GM23338 (cell line): ENCODE measurements around the gene PLEKHA7. TPM values are rescaled to one million over a fixed set of nuclear protein-coding genes. Genes with fewer than 3 reads are reported as not detected.

Source experiments
- ATAC-seq: fragments of 200-7000 bp; cut with Tn5 transposase; 3 replicates; pipeline ENCODE4 v1.9.1; 2020
- DNase-seq: peaks from one replicate; pipeline ENCODE4 v3.0.0-alpha.2; 2015; ENCODE audit warnings: low spot score
- H2AFZ ChIP-seq: fragments of 200-600 bp; sonication (generic); 2 replicates; pipeline ENCODE4 v1.8.0; 2016; ENCODE audit warnings: antibody characterized with exemption, mild to moderate bottlenecking, moderate library complexity
- H3F3A ChIP-seq: fragments of 200-600 bp; sonication (generic); replicated peaks from 2 replicates; pipeline ENCODE4 v1.8.0; 2017; ENCODE audit warnings: antibody characterized with exemption, mixed run types, low read depth
- H3K27ac ChIP-seq: fragments of 200-600 bp; sonication (generic); 2 replicates; pipeline ENCODE4 v1.6.1; 2016; ENCODE audit warnings: low read depth
- H3K27me3 ChIP-seq: fragments of 200-600 bp; sonication (generic); 2 replicates; pipeline ENCODE4 v1.8.0; 2016; ENCODE audit warnings: mild to moderate bottlenecking, mixed run types, moderate library complexity; ENCODE audit not compliant: insufficient read depth
- H3K36me3 ChIP-seq: fragments of 200-600 bp; sonication (generic); 2 replicates; pipeline ENCODE4 v1.8.0; 2016; ENCODE audit warnings: mild to moderate bottlenecking; ENCODE audit not compliant: insufficient read depth
- H3K4me1 ChIP-seq: fragments of 200-600 bp; sonication (generic); 2 replicates; pipeline ENCODE4 v1.8.0; 2016; ENCODE audit warnings: mild to moderate bottlenecking, moderate library complexity; ENCODE audit not compliant: insufficient read depth
- H3K4me2 ChIP-seq: fragments of 200-600 bp; sonication (generic); 2 replicates; pipeline ENCODE4 v1.7.1; 2017; ENCODE audit warnings: mixed run types
- H3K4me3 ChIP-seq: fragments of 200-600 bp; sonication (generic); 2 replicates; pipeline ENCODE4 v1.6.1; 2016; ENCODE audit warnings: mixed run types
- H3K79me2 ChIP-seq: fragments of 200-600 bp; sonication (generic); replicated peaks from 2 replicates; pipeline ENCODE4 v1.8.0; 2017; ENCODE audit warnings: mild to moderate bottlenecking; ENCODE audit not compliant: insufficient read depth
- H3K9me2 ChIP-seq: fragments of 200-600 bp; sonication (generic); 2 replicates; pipeline ENCODE4 v1.8.0; 2017; ENCODE audit not compliant: insufficient read depth
- H4K20me1 ChIP-seq: fragments of 200-600 bp; sonication (generic); replicated peaks from 2 replicates; pipeline ENCODE4 v1.8.0; 2017; ENCODE audit warnings: mild to moderate bottlenecking; ENCODE audit not compliant: insufficient read depth
- H3K27ac Mint-ChIP-seq: 2 replicates; pipeline ENCODE4 v1.8.0; 2020; ENCODE audit warnings: inconsistent platforms, mild to moderate bottlenecking, moderate library complexity, mixed read lengths
- H3K27me3 Mint-ChIP-seq: 3 replicates; pipeline ENCODE4 v1.8.0; 2022; ENCODE audit warnings: low read depth, mild to moderate bottlenecking, moderate library complexity, mixed read lengths, inconsistent platforms; ENCODE audit not compliant: insufficient read depth, poor library complexity
- H3K36me3 Mint-ChIP-seq: 3 replicates; pipeline ENCODE4 v1.8.0; 2021; ENCODE audit warnings: low read depth, mild to moderate bottlenecking, inconsistent platforms, moderate library complexity, mixed read lengths
- H3K4me1 Mint-ChIP-seq: 3 replicates; pipeline ENCODE4 v1.8.0; 2020; ENCODE audit warnings: mild to moderate bottlenecking, inconsistent platforms, mixed read lengths
- H3K4me3 Mint-ChIP-seq: 3 replicates; pipeline ENCODE4 v1.8.0; 2021; ENCODE audit warnings: moderate library complexity, mild to moderate bottlenecking, inconsistent platforms, mixed read lengths
- H3K9me3 Mint-ChIP-seq: 3 replicates; pipeline ENCODE4 v1.8.0; 2020; ENCODE audit warnings: moderate library complexity, mild to moderate bottlenecking, inconsistent platforms, mixed read lengths
- CREB1 ChIP-seq: fragments of 250-450 bp; sonication (Bioruptor Pico); IDR thresholded peaks from 2 replicates; pipeline ENCODE4 v1.5.0; 2020; ENCODE audit warnings: low read depth, mild to moderate bottlenecking, moderate library complexity
- CTCF ChIP-seq, 2 experiments: fragments of 200-600 bp in 1 of 2; sonication (generic) in 1 of 2; conservative IDR thresholded peaks; 2 replicates each; pipeline versions ENCODE4 v1.5.1 to v1.6.1; 2016 to 2017; ENCODE audit warnings: antibody characterized with exemption in 2 of 2, low read depth in 2 of 2, mild to moderate bottlenecking in 2 of 2, moderate library complexity in 1 of 2
- ETS1 ChIP-seq: IDR thresholded peaks from 2 replicates; pipeline ENCODE4 v1.6.1; 2016; ENCODE audit warnings: antibody characterized with exemption
- EZH2 ChIP-seq: fragments of 200-600 bp; sonication (generic); IDR thresholded peaks from one replicate; pipeline ENCODE4 v1.8.0; 2017; ENCODE audit warnings: antibody characterized with exemption, mild to moderate bottlenecking, low read depth; ENCODE audit not compliant: unreplicated experiment
- EZH2phosphoT487 ChIP-seq: fragments of 200-600 bp; sonication (generic); IDR thresholded peaks from one replicate; pipeline ENCODE4 v1.8.1; 2018; ENCODE audit warnings: antibody characterized with exemption; ENCODE audit not compliant: unreplicated experiment
- NANOG ChIP-seq: IDR thresholded peaks from 2 replicates; pipeline ENCODE4 v1.6.1; 2016; ENCODE audit warnings: antibody characterized with exemption, borderline replicate concordance
- POLR2AphosphoS5 ChIP-seq: IDR thresholded peaks from 2 replicates; pipeline ENCODE4 v1.6.1; 2016; ENCODE audit warnings: antibody characterized with exemption, low read depth
- REST ChIP-seq: IDR thresholded peaks from one replicate; pipeline ENCODE4 v1.6.1; 2018; ENCODE audit warnings: antibody characterized with exemption; ENCODE audit not compliant: unreplicated experiment
- ZNF462 ChIP-seq: fragments of 250-450 bp; sonication (Bioruptor Pico); IDR thresholded peaks from 2 replicates; pipeline ENCODE4 v1.5.0; 2020; ENCODE audit warnings: mild to moderate bottlenecking, moderate library complexity
- polyA plus RNA-seq: library from polyadenylated mRNA; unstranded; fragments of >200 nt; fragmentation: Nextera tagmentation; extraction: Ambion mirVana; gene quantifications from 2 replicates; pipeline ENCODE4 v1.2.1, GENCODE V29; 2016
- total RNA-seq: library from RNA; depleted of rRNA; stranded (reverse); fragments of >200 nt; shearing (Covaris generic); gene quantifications from 2 replicates; pipeline ENCODE4 v1.2.3, GENCODE V29; 2014

The PLEKHA7 gene
- total and polyA plus RNA-seq, 2 experiments from 2014 or later: 9.7 to 15.8 TPM

- no peak for DNase-seq
- Histone ChIP-seq H3K4me3 (no peak overlapping the region), H3K4me2 (no peak overlapping the region), H4K20me1 (no peaks in the 10 kb centered on the region), H3K27ac (no peak overlapping the region), H3K9me2 (no peaks in the 10 kb centered on the region; the same call in 1 of the 2 replicates), H3K79me2 (no peaks in the 10 kb centered on the region), H3F3A (no peaks in the 10 kb centered on the region), H3K27me3 (no peaks in the 10 kb centered on the region), H3K4me1 (no peaks in the 10 kb centered on the region), H3K36me3 (no peaks in the 10 kb centered on the region), H2AFZ (no peak overlapping the region)
- no peak for ATAC-seq
- Mint-ChIP-seq H3K27ac (no peak overlapping the region), H3K27me3 (peaks cover 3% of the 10 kb centered on the region), H3K9me3 (no peaks in the 10 kb centered on the region), H3K36me3 (peaks cover 6% of the 10 kb centered on the region; the same call in 2 of the 3 replicates), H3K4me1 (no peaks in the 10 kb centered on the region), H3K4me3 (no peak overlapping the region)
- TF ChIP-seq REST: no peak
- TF ChIP-seq EZH2phosphoT487: no peak
- TF ChIP-seq CREB1 (CRISPR knock-in tag): no peak
- no peak for TF ChIP-seq ZNF462
- TF ChIP-seq EZH2: no peak
- TF ChIP-seq CTCF (conservative IDR thresholded peaks at IDR 0.05; ENCODE audit: low read depth in 2 of 2): no peak
- TF ChIP-seq ETS1: no peak
- TF ChIP-seq NANOG: no peak
- no peak for TF ChIP-seq POLR2AphosphoS5
Measured at GRCh38 chr11:16791191-16791961, 222.8 kb downstream of the PLEKHA7 start.
